Measurements from ENCODE around the gene SERPINA4. TPM values are rescaled to one million over a fixed set of nuclear protein-coding genes. Genes with fewer than 3 reads are reported as not detected.

Gene SERPINA4
- total and polyA plus RNA-seq, 2 of the 13 experiments (the other 11 are each of a cell fraction or from before 2014, with no cell fraction given), result 39.1 to 57.8 TPM

GRCh38 chr14:94598816-94599655 lies 37.8 kb downstream of the SERPINA4 start (continued):
- peak; percentile 92 for TF ChIP-seq FOXA3 (CRISPR knock-in tag; IDR thresholded peaks at IDR 0.05)
- 0 out of 2 replicates have a peak, but pooled peaks have one; percentile 11 for TF ChIP-seq RNF219 (CRISPR knock-in tag; IDR thresholded peaks at IDR 0.05)
- peak; percentile 97 for TF ChIP-seq ATF7 (IDR thresholded peaks at IDR 0.05)
- TF ChIP-seq ATF7 (CRISPR knock-in tag; IDR thresholded peaks at IDR 0.05), result peak; percentile 70
- peak; percentile 96 for TF ChIP-seq ZNF878 (CRISPR knock-in tag; IDR thresholded peaks at IDR 0.05)
- TF ChIP-seq CEBPB (IDR thresholded peaks at IDR 0.05; ENCODE audit: borderline replicate concordance, low read depth, low read length), result peak; percentile 100
- TF ChIP-seq ZNF333 (CRISPR knock-in tag; IDR thresholded peaks at IDR 0.05; ENCODE audit: borderline replicate concordance), result no peak
- no peak for TF ChIP-seq ZNF552 (CRISPR knock-in tag; IDR thresholded peaks at IDR 0.05; ENCODE audit: borderline replicate concordance)
- TF ChIP-seq ZBTB26 (CRISPR knock-in tag; IDR thresholded peaks at IDR 0.05; ENCODE audit: borderline replicate concordance), result no peak; the same call in 1 of the 2 replicates
- TF ChIP-seq ZNF232 (CRISPR knock-in tag; IDR thresholded peaks at IDR 0.05; ENCODE audit: borderline replicate concordance), result peak; percentile 64; the same call in 1 of the 2 replicates
- no peak for TF ChIP-seq SRSF9 (IDR thresholded peaks at IDR 0.05; ENCODE audit: borderline replicate concordance, insufficient read depth, low read depth, low read length, poor library complexity, severe bottlenecking)
- TF ChIP-seq CREBL2 (CRISPR knock-in tag; IDR thresholded peaks at IDR 0.05; ENCODE audit: borderline replicate concordance), result no peak
- TF ChIP-seq PHF8 (CRISPR knock-in tag; IDR thresholded peaks at IDR 0.05), result no peak
- TF ChIP-seq FOSL2 (CRISPR knock-in tag; IDR thresholded peaks at IDR 0.05), result peak; percentile 98
- peak; percentile 91 for TF ChIP-seq SIX4 (CRISPR knock-in tag; IDR thresholded peaks at IDR 0.05)
- peak; percentile 91 for TF ChIP-seq TEAD3 (CRISPR knock-in tag; optimal IDR thresholded peaks at IDR 0.05; ENCODE audit: borderline replicate concordance)
- TF ChIP-seq FOXM1 (CRISPR knock-in tag; IDR thresholded peaks at IDR 0.05), result no peak
- TF ChIP-seq FOXC1 (CRISPR knock-in tag; IDR thresholded peaks at IDR 0.05; ENCODE audit: borderline replicate concordance), result peak; percentile 90
- no peak for TF ChIP-seq ETS1 (CRISPR knock-in tag; IDR thresholded peaks at IDR 0.05)
- TF ChIP-seq ZNF337 (CRISPR knock-in tag; IDR thresholded peaks at IDR 0.05; ENCODE audit: borderline replicate concordance, low read depth), result peak; percentile 64; the same call in 1 of the 2 replicates
- peak; percentile 96 for TF ChIP-seq POGK (CRISPR knock-in tag; conservative IDR thresholded peaks at IDR 0.05)

All from HepG2 (cell line).